NCI-H2029 treated with DMSO at 0.1 percent for 48 hours (cell line): ENCODE results near the gene TSHR.

ENCODE experiments used
- DNase-seq: peaks from one replicate; lab custom pipeline; 2025; lab: John Stamatoyannopoulos, UW

TSHR gene

GRCh38 chr14:81178063-81178462, 222.6 kb downstream of the TSHR start:
- DNase-seq = no peak

- no peak for DNase-seq
Observed at GRCh38 chr14:81179631-81180030, 224.2 kb downstream of the TSHR start.

- DNase-seq = no peak
Observed at GRCh38 chr14:81187832-81188522, 232.6 kb downstream of the TSHR start.

GRCh38 chr14:81192594-81192993, 237.2 kb downstream of the TSHR start:
- no peak for DNase-seq

- DNase-seq = no peak
Observed at GRCh38 chr14:81193924-81194633, 238.7 kb downstream of the TSHR start.
